Peyer's patch (tissue), 4 donors: Measurements from ENCODE around the gene MCTP1. TPM values are rescaled to one million over a fixed set of nuclear protein-coding genes. Genes with fewer than 3 reads are reported as not detected.

ENCODE experiments used
- DNase-seq, 3 donors: peaks; one replicate each; pipeline ENCODE4 v3.0.0-alpha.2; 2017 to 2019
- H3K27ac ChIP-seq, 4 donors: fragments of 200-600 bp; sonication (generic); one replicate each; pipeline ENCODE4 v1.5.1; 2016 to 2019
- H3K27me3 ChIP-seq, 2 donors: fragments of 200-600 bp; sonication (generic); one replicate each; pipeline ENCODE4 v1.5.1; 2019
- H3K36me3 ChIP-seq, 3 donors: fragments of 200-600 bp; sonication (generic); one replicate each; pipeline ENCODE4 v1.5.1; 2016 to 2019
- H3K4me1 ChIP-seq, 4 donors: fragments of 200-600 bp; sonication (generic); one replicate each; pipeline ENCODE4 v1.5.1; 2016 to 2019
- H3K4me3 ChIP-seq, 4 donors: fragments of 200-600 bp; sonication (generic); 1 replicate in 3 of 4; 2 replicates in 1 of 4; pipeline ENCODE4 v1.5.1; 2016 to 2019; ENCODE audit warnings: mild to moderate bottlenecking in 1 of 4
- H3K9me3 ChIP-seq, 4 donors: fragments of 200-600 bp; sonication (generic); one replicate each; pipeline ENCODE4 v1.5.1; 2016 to 2019; ENCODE audit warnings: mild to moderate bottlenecking in 1 of 4
- CTCF ChIP-seq, 6 experiments: fragments of 450-650 bp in 4 of 6; fragments of 200-600 bp in 2 of 6; sonication (generic) in 1 of 6; IDR thresholded peaks; one replicate each; pipeline ENCODE4 v1.5.1; 2017 to 2019; ENCODE audit warnings: antibody characterized with exemption in 6 of 6, mild to moderate bottlenecking in 3 of 6, moderate library complexity in 1 of 6
- POLR2A ChIP-seq, 2 donors: fragments of 450-650 bp; IDR thresholded peaks; one replicate each; pipeline ENCODE4 v1.5.1; 2017; ENCODE audit warnings: antibody characterized with exemption in 2 of 2, mild to moderate bottlenecking in 2 of 2, moderate library complexity in 2 of 2
- total RNA-seq, 4 donors: library from RNA; depleted of rRNA; stranded (reverse); fragments of >200 nt; gene quantifications; one replicate each; pipeline ENCODE4 v1.1.0, GENCODE V29; 2016

The MCTP1 gene
- total RNA-seq, 4 donors from 2014 or later, result 4.7 to 61.1 (median 11.3) TPM

DNA sequence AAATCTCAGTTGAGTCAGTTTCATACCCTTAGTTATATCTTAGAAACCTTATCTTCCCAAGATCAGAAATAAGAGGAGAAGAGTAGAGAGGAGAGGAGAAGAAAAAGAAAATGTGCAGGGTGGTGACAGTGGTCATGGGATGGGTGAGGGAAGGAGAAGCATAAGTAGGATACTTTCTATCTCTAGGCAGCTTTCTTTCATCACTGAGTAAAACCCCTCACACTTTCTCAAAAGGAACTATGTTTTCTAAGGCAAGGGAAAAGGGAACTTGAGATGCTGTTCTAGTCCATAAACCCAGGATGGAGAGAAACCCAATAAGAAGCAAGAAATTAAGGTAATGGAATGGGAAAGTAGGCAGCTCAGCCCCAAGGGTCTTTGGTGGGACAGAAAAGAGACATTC lies 225.3 kb downstream of the MCTP1 start:
- no peak for TF ChIP-seq CTCF (IDR thresholded peaks at IDR 0.05)
- TF ChIP-seq POLR2A (IDR thresholded peaks at IDR 0.05), result no peak
- no peaks in the 10 kb centered on the region for H3K36me3 ChIP-seq
- no peaks in the 10 kb centered on the region for H3K9me3 ChIP-seq
- no peaks in the 10 kb centered on the region for H3K27me3 ChIP-seq
- no peaks in the 10 kb centered on the region for H3K4me1 ChIP-seq
- no peak for DNase-seq
- no peak overlapping the region for H3K27ac ChIP-seq
- no peak overlapping the region for H3K4me3 ChIP-seq

DNA sequence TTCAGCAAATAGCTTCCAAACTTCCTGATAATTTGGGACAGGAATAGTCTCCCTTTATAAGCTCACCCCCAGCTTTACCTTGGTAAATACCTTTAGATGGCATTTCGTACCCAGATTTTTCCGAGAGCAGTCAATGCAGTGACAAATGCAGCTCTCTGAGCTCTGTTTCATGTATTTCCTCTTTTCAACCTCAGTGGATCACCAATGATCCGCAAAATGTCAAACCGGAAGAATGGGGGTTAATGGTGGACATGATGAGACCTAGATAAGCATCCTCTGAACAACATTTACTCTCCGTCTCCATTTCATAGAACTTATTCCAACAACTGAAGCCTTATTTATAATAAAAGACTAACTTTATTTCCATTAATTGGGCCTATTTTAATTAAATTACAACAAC lies 227.3 kb downstream of the MCTP1 start:
- H3K4me1 ChIP-seq, result no peaks in the 10 kb centered on the region
- no peak overlapping the region for H3K27ac ChIP-seq
- TF ChIP-seq CTCF (IDR thresholded peaks at IDR 0.05) (no peak), POLR2A (IDR thresholded peaks at IDR 0.05) (no peak)
- H3K36me3 ChIP-seq, result no peaks in the 10 kb centered on the region
- H3K27me3 ChIP-seq, result no peaks in the 10 kb centered on the region
- H3K4me3 ChIP-seq, result no peak overlapping the region
- no peak for DNase-seq
- no peaks in the 10 kb centered on the region for H3K9me3 ChIP-seq

- H3K4me3 ChIP-seq, result no peak overlapping the region
- no peak for DNase-seq
- no peaks in the 10 kb centered on the region for H3K4me1 ChIP-seq
- H3K27ac ChIP-seq, result no peak overlapping the region
- no peaks in the 10 kb centered on the region for H3K27me3 ChIP-seq
- no peaks in the 10 kb centered on the region for H3K36me3 ChIP-seq
- TF ChIP-seq CTCF (IDR thresholded peaks at IDR 0.05) (no peak), POLR2A (IDR thresholded peaks at IDR 0.05) (no peak)
- H3K9me3 ChIP-seq, result no peaks in the 10 kb centered on the region
These were observed 231.6 kb downstream of the MCTP1 start for GRCh38 chr5:95053253-95053652.

DNA sequence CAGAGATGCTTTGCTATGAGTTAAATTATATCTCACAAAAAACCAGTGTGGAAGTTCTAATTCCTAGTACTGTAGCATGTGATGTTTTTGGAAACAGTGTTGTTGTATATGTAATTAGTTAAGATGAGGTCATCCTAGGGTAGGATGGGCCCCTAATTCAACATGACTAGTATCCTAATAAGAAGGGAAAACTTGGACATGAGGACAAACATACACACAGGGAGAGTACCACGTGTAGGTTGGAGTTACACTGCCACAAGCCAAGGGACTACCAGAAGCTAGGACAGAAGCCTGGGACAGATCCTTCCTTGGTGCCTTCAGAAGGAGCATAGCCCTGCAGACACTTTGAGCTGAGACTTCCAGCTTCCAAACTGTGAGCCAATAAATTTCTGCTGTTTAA lies 234.2 kb downstream of the MCTP1 start:
- Histone ChIP-seq H3K4me3 (no peak overlapping the region), H3K9me3 (no peaks in the 10 kb centered on the region), H3K27ac (no peak overlapping the region), H3K27me3 (no peaks in the 10 kb centered on the region), H3K4me1 (no peaks in the 10 kb centered on the region), H3K36me3 (no peaks in the 10 kb centered on the region)
- TF ChIP-seq POLR2A (IDR thresholded peaks at IDR 0.05), result no peak
- no peak for TF ChIP-seq CTCF (IDR thresholded peaks at IDR 0.05)
- no peak for DNase-seq

GRCh38 chr5:95048628-95049027 lies 236.3 kb downstream of the MCTP1 start:
- Histone ChIP-seq H3K27ac (no peak overlapping the region), H3K27me3 (no peaks in the 10 kb centered on the region), H3K36me3 (no peaks in the 10 kb centered on the region), H3K4me1 (no peaks in the 10 kb centered on the region), H3K9me3 (no peaks in the 10 kb centered on the region), H3K4me3 (no peak overlapping the region)
- TF ChIP-seq POLR2A (IDR thresholded peaks at IDR 0.05) (no peak), CTCF (IDR thresholded peaks at IDR 0.05) (no peak)
- no peak for DNase-seq
